ENCODE data around the gene COMMD7. TPM values are rescaled to one million over a fixed set of nuclear protein-coding genes. Genes with fewer than 3 reads are reported as not detected.

Gene COMMD7
- polyA plus RNA-seq, 1 donor from 2014 or later = 35.6 TPM

GRCh38 chr20:32672982-32673851 lies 70.0 kb downstream of the COMMD7 start:
- H3K27ac ChIP-seq (ENCODE audit: low read length) = no peak overlapping the region
- H3K27me3 ChIP-seq (ENCODE audit: insufficient read depth, low read depth, low read length) = no peaks in the 10 kb centered on the region
- H3K36me3 ChIP-seq (ENCODE audit: insufficient read depth, low read length) = no peaks in the 10 kb centered on the region
- no peaks in the 10 kb centered on the region for H4K20me1 ChIP-seq (ENCODE audit: insufficient read depth)
- H3K79me2 ChIP-seq (replicated peaks; ENCODE audit: insufficient read depth, low read length) = no peaks in the 10 kb centered on the region
- H3K9ac ChIP-seq (ENCODE audit: low read length) = no peak overlapping the region
- TF ChIP-seq POLR2AphosphoS5 (IDR thresholded peaks at IDR 0.05) (no peak), SMC3 (conservative IDR thresholded peaks at IDR 0.05; ENCODE audit: poor library complexity) (no peak), MXI1 (conservative IDR thresholded peaks at IDR 0.05; ENCODE audit: poor library complexity, severe bottlenecking) (no peak), EZH2 (IDR thresholded peaks at IDR 0.05; ENCODE audit: borderline replicate concordance, insufficient read depth, low read length, poor library complexity, severe bottlenecking) (no peak), RAD21 (conservative IDR thresholded peaks at IDR 0.05) (no peak), TAF1 (IDR thresholded peaks at IDR 0.05; ENCODE audit: low read depth) (no peak)
- H3K4me2 ChIP-seq (ENCODE audit: low read length) = no peak overlapping the region
- no peaks in the 10 kb centered on the region for H3K9me3 ChIP-seq (ENCODE audit: low read length)
- H2AFZ ChIP-seq (ENCODE audit: low read depth, low read length) = no peak overlapping the region
- no peaks in the 10 kb centered on the region for H3F3A ChIP-seq (ENCODE audit: insufficient read depth, low read length, poor library complexity, severe bottlenecking)
- H3K4me3 ChIP-seq (ENCODE audit: low read length) = no peak overlapping the region
- H3K9me2 ChIP-seq (ENCODE audit: insufficient read depth, low read length) = no peaks in the 10 kb centered on the region

- no peaks in the 10 kb centered on the region for H4K20me1 ChIP-seq (ENCODE audit: insufficient read depth)
- no peaks in the 10 kb centered on the region for H3K9me3 ChIP-seq (ENCODE audit: low read length)
- no peak overlapping the region for H3K27ac ChIP-seq (ENCODE audit: low read length)
- TF ChIP-seq CTCF (IDR thresholded peaks at IDR 0.05; ENCODE audit: poor library complexity, severe bottlenecking) (no peak), REST (IDR thresholded peaks at IDR 0.05; ENCODE audit: borderline replicate concordance) (no peak), RAD21 (conservative IDR thresholded peaks at IDR 0.05) (no peak), TAF1 (IDR thresholded peaks at IDR 0.05; ENCODE audit: low read depth) (no peak), EZH2 (IDR thresholded peaks at IDR 0.05; ENCODE audit: borderline replicate concordance, insufficient read depth, low read length, poor library complexity, severe bottlenecking) (no peak), SMC3 (conservative IDR thresholded peaks at IDR 0.05; ENCODE audit: poor library complexity) (no peak), POLR2AphosphoS5 (IDR thresholded peaks at IDR 0.05) (no peak), MXI1 (conservative IDR thresholded peaks at IDR 0.05; ENCODE audit: poor library complexity, severe bottlenecking) (no peak), EP300 (conservative IDR thresholded peaks at IDR 0.05; ENCODE audit: poor library complexity, severe bottlenecking) (no peak)
- H3K4me2 ChIP-seq (ENCODE audit: low read length) = no peak overlapping the region
- no peaks in the 10 kb centered on the region for H3K79me2 ChIP-seq (replicated peaks; ENCODE audit: insufficient read depth, low read length)
- no peaks in the 10 kb centered on the region for H3F3A ChIP-seq (ENCODE audit: insufficient read depth, low read length, poor library complexity, severe bottlenecking)
- no peaks in the 10 kb centered on the region for H3K9me2 ChIP-seq (ENCODE audit: insufficient read depth, low read length)
- no peak overlapping the region for H3K9ac ChIP-seq (ENCODE audit: low read length)
- no peaks in the 10 kb centered on the region for H3K36me3 ChIP-seq (ENCODE audit: insufficient read depth, low read length)
- no peaks in the 10 kb centered on the region for H3K27me3 ChIP-seq (ENCODE audit: insufficient read depth, low read depth, low read length)
- H2AFZ ChIP-seq (ENCODE audit: low read depth, low read length) = no peak overlapping the region
- no peak overlapping the region for H3K4me3 ChIP-seq (ENCODE audit: low read length)
These were observed 70.8 kb downstream of the COMMD7 start for GRCh38 chr20:32672394-32672981.

All from neural cell (in vitro differentiated cells).